ENCODE results near the gene GCC1. TPM values are rescaled to one million over a fixed set of nuclear protein-coding genes. Genes with fewer than 3 reads are reported as not detected.
A peak's percentile ranks its signal among the peaks of the same experiment; 100 is the strongest.

Gene GCC1
- total RNA-seq, 2 donors from 2014 or later = 13.7 to 23.1 TPM

DNA sequence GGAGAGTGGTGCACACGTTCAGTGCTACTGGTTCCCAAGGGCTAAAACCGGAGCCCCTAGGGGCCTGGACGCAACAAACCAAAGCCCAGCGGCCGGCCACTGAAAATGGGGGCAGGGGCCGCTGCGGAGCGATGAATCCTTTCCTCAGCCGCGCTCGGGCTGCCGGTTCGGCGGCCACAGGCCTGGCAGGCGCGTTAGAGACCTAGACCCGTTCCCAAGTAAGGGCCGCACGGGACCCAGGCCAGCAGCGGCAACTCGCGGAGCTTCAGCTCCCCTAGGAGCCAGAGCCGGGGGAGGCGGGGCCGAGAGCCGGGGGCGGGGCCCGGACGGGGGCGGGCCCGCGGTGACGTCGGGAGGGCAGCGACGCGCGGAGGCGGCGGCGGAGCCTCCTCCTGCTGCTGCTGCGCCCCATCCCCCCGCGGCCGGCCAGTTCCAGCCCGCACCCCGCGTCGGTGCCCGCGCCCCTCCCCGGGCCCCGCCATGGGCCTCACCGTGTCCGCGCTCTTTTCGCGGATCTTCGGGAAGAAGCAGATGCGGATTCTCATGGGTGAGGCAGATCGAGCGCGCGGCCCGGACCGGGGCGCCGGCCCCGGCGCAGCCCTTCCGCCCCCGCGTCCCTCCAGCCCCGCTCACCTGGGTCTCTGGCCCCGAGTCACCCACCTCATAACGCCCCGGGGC lies 2.8 kb upstream of the GCC1 start, which contains the start of gene ARF5:
Gene ARF5, plus strand, starts transcription at position 393 of the 678 bp plus-strand sequence. Its CDS starts 88 bp downstream, at position 481.
- WGBS, 2 donors = 0% methylated on average over 11 to 59 of the region's 77 CpGs
- TF ChIP-seq, protein P1, sequence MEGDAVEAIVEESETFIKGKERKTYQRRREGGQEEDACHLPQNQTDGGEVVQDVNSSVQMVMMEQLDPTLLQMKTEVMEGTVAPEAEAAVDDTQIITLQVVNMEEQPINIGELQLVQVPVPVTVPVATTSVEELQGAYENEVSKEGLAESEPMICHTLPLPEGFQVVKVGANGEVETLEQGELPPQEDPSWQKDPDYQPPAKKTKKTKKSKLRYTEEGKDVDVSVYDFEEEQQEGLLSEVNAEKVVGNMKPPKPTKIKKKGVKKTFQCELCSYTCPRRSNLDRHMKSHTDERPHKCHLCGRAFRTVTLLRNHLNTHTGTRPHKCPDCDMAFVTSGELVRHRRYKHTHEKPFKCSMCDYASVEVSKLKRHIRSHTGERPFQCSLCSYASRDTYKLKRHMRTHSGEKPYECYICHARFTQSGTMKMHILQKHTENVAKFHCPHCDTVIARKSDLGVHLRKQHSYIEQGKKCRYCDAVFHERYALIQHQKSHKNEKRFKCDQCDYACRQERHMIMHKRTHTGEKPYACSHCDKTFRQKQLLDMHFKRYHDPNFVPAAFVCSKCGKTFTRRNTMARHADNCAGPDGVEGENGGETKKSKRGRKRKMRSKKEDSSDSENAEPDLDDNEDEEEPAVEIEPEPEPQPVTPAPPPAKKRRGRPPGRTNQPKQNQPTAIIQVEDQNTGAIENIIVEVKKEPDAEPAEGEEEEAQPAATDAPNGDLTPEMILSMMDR (IDR thresholded peaks at IDR 0.05) = no peak
- TF ChIP-seq POLR2A (IDR thresholded peaks at IDR 0.05) = peak; percentile 47 to 75 (median 68)
- Histone ChIP-seq H3K4me3 (peak within 1 kb of the TSS; percentile 58 to 94), H3K9me3 (no peaks in the 10 kb centered on the region), H3K27ac (peak within 1 kb of the TSS; percentile 93 to 98 (median 96)), H3K4me1 (peaks cover 66% of the 10 kb centered on the region), H3K36me3 (replicated peaks in 1 of 2; ENCODE audit: insufficient read depth in 1 of 2, low read depth in 2 of 2) (peaks cover 5 to 6% of the 10 kb centered on the region in 2 donors), H3K27me3 (no peaks in the 10 kb centered on the region)
- peak; percentile 89 for ATAC-seq
- DNase-seq = peak; percentile 90 to 94 (median 92)
- intact Hi-C loops (cut with DNase I) = no loop called here

GRCh38 chr7:127587663-127588018 lies 2.2 kb upstream of the GCC1 start:
- H3K4me3 ChIP-seq = peak overlapping the region; percentile 40 to 47
- WGBS, 2 donors = 29 to 33% methylated on average over 19 to 20 of the region's 20 CpGs
- H3K4me1 ChIP-seq = peaks cover 66% of the 10 kb centered on the region
- ATAC-seq (no peak), DNase-seq (peak; percentile 36 to 67 (median 50))
- H3K27ac ChIP-seq = peak overlapping the region; percentile 93 to 98 (median 96)
- H3K27me3 ChIP-seq = no peaks in the 10 kb centered on the region
- no peaks in the 10 kb centered on the region for H3K9me3 ChIP-seq
- intact Hi-C loops (cut with DNase I) = no loop called here
- no peak for TF ChIP-seq POLR2A (IDR thresholded peaks at IDR 0.05)
- TF ChIP-seq, protein P1 (IDR thresholded peaks at IDR 0.05) = no peak
- H3K36me3 ChIP-seq (replicated peaks in 1 of 2; ENCODE audit: insufficient read depth in 1 of 2, low read depth in 2 of 2) = peaks cover 5 to 6% of the 10 kb centered on the region in 2 donors

DNA sequence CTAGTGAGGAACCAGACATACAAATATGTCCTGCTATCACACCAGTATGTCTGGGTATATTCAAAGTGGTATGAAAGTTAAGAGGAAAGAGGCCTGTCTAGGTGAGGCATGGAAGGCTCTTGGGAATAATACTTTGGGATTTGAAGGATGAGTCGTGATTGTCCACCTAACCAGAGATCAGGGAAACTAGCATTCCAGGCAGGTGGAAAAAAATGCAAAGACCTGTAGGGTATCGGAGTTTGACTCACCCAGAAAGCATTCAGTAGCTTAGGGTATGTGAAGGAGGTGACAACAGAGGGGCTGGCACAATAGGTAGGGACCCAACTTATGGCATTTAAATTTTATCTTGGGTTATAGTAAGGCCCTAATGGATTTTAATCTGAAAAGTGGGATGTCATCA lies 950 bp upstream of the GCC1 start:
- Histone ChIP-seq H3K9me3 (no peaks in the 10 kb centered on the region), H3K27ac (peak overlapping the region in 2 of 4 donors; percentile 83 to 94), H3K27me3 (no peaks in the 10 kb centered on the region), H3K4me1 (peaks cover 75% of the 10 kb centered on the region), H3K4me3 (no peak overlapping the region), H3K36me3 (replicated peaks in 1 of 2; ENCODE audit: insufficient read depth in 1 of 2, low read depth in 2 of 2) (peaks cover 5 to 11% of the 10 kb centered on the region in 2 donors)
- ATAC-seq = no peak
- intact Hi-C loops (cut with DNase I) = no loop called here
- no peak for DNase-seq
- TF ChIP-seq POLR2A (IDR thresholded peaks at IDR 0.05) = no peak
- TF ChIP-seq, protein P1 (IDR thresholded peaks at IDR 0.05) = no peak
- WGBS, 2 donors = 98 to 99% methylated on average over 2 of the region's 2 CpGs

- peaks cover 0 to 6% of the 10 kb centered on the region in 2 donors for H3K36me3 ChIP-seq (replicated peaks in 1 of 2; ENCODE audit: insufficient read depth in 1 of 2, low read depth in 2 of 2)
- H3K27ac ChIP-seq = peak overlapping the region in 3 of 4 donors; percentile 83 to 91 (median 85)
- no peak for DNase-seq
- H3K4me3 ChIP-seq = peak overlapping the region; percentile 55 to 94
- no peak for TF ChIP-seq POLR2A (IDR thresholded peaks at IDR 0.05)
- TF ChIP-seq, protein P1 (IDR thresholded peaks at IDR 0.05) = no peak
- 9 to 27% methylated on average over 6 to 12 of the region's 12 CpGs for WGBS, 2 donors
- no peaks in the 10 kb centered on the region for H3K27me3 ChIP-seq
- peaks cover 73% of the 10 kb centered on the region for H3K4me1 ChIP-seq
- no peaks in the 10 kb centered on the region for H3K9me3 ChIP-seq
- intact Hi-C loops (cut with DNase I) = no loop called here
- no peak for ATAC-seq
These were observed 750 bp downstream of the GCC1 start for GRCh38 chr7:127584648-127585043.

Measured in body of pancreas (tissue), 4 donors.